Subcutaneous adipose tissue (tissue), 4 donors: ENCODE measurements around the gene TPST1. TPM values are rescaled to one million over a fixed set of nuclear protein-coding genes. Genes with fewer than 3 reads are reported as not detected.

Experiments used
- CTCF ChIP-seq: fragments of 450-650 bp; IDR thresholded peaks from one replicate; pipeline ENCODE4 v1.5.1; 2016; ENCODE audit warnings: low read depth, mild to moderate bottlenecking, control low read depth, antibody characterized with exemption, moderate library complexity
- total RNA-seq, 4 donors: library from RNA; depleted of rRNA; stranded (reverse); fragments of >200 nt; gene quantifications; one replicate each; pipeline ENCODE4 v1.1.0, GENCODE V29; 2016

Gene TPST1
- total RNA-seq, 4 donors from 2014 or later = 20.7 to 41.3 (median 22.6) TPM

- no peak for TF ChIP-seq CTCF
These were observed 96.1 kb downstream of the TPST1 start for GRCh38 chr7:66301249-66301648.

- TF ChIP-seq CTCF = no peak
These were observed 96.6 kb downstream of the TPST1 start for GRCh38 chr7:66301737-66302136.

GRCh38 chr7:66303454-66304155, 98.5 kb downstream of the TPST1 start:
- TF ChIP-seq CTCF = no peak

- TF ChIP-seq CTCF = no peak
These were observed 99.4 kb downstream of the TPST1 start for GRCh38 chr7:66304536-66304935.

- TF ChIP-seq CTCF = no peak
These were observed 101.1 kb downstream of the TPST1 start for GRCh38 chr7:66306243-66306642.

GRCh38 chr7:66307591-66308215, 102.6 kb downstream of the TPST1 start:
- no peak for TF ChIP-seq CTCF

GRCh38 chr7:66308411-66308810, 103.3 kb downstream of the TPST1 start:
- TF ChIP-seq CTCF = no peak
